ENCODE data around the gene CCDC3.

GRCh38 chr10:12906051-12906541, 95.4 kb downstream of the CCDC3 start:
- TF ChIP-seq, protein P1, sequence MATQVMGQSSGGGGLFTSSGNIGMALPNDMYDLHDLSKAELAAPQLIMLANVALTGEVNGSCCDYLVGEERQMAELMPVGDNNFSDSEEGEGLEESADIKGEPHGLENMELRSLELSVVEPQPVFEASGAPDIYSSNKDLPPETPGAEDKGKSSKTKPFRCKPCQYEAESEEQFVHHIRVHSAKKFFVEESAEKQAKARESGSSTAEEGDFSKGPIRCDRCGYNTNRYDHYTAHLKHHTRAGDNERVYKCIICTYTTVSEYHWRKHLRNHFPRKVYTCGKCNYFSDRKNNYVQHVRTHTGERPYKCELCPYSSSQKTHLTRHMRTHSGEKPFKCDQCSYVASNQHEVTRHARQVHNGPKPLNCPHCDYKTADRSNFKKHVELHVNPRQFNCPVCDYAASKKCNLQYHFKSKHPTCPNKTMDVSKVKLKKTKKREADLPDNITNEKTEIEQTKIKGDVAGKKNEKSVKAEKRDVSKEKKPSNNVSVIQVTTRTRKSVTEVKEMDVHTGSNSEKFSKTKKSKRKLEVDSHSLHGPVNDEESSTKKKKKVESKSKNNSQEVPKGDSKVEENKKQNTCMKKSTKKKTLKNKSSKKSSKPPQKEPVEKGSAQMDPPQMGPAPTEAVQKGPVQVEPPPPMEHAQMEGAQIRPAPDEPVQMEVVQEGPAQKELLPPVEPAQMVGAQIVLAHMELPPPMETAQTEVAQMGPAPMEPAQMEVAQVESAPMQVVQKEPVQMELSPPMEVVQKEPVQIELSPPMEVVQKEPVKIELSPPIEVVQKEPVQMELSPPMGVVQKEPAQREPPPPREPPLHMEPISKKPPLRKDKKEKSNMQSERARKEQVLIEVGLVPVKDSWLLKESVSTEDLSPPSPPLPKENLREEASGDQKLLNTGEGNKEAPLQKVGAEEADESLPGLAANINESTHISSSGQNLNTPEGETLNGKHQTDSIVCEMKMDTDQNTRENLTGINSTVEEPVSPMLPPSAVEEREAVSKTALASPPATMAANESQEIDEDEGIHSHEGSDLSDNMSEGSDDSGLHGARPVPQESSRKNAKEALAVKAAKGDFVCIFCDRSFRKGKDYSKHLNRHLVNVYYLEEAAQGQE (IDR thresholded peaks at IDR 0.05; ENCODE audit: insufficient read depth in 1 of 2, low read depth in 2 of 2, low read length in 2 of 2): no peak
- TF ChIP-seq TAF1 (IDR thresholded peaks at IDR 0.05; ENCODE audit: borderline replicate concordance, insufficient read depth, low read length): no peak

Measured in PFSK-1 (cell line).